Upper lobe of left lung (tissue), 4 donors: ENCODE results near the gene CRKL.

Experiments
- CTCF ChIP-seq, 6 experiments: fragments of 450-650 bp in 4 of 6; fragments of 200-600 bp in 2 of 6; sonication (generic) in 2 of 6; IDR thresholded peaks; one replicate each; pipeline ENCODE4 v1.5.1; 2016 to 2019; ENCODE audit warnings: antibody characterized with exemption in 6 of 6
- POLR2A ChIP-seq, 4 donors: fragments of 450-650 bp; IDR thresholded peaks; one replicate each; pipeline ENCODE4 v1.5.1; 2016 to 2017; ENCODE audit warnings: antibody characterized with exemption in 4 of 4, mild to moderate bottlenecking in 2 of 4

GRCh38 chr22:20919718-20920117, 2.5 kb downstream of the CRKL start:
- no peak for TF ChIP-seq CTCF (IDR thresholded peaks at IDR 0.05)
- no peak for TF ChIP-seq POLR2A (IDR thresholded peaks at IDR 0.05)
